SK-N-SH (cell line): ENCODE measurements around the gene VKORC1L1. TPM values are rescaled to one million over a fixed set of nuclear protein-coding genes. Genes with fewer than 3 reads are reported as not detected.

Experiments
- CTCF ChIA-PET: fragments of 300-600, 350-600 bp; formaldehyde crosslinking; extraction: SDS; loops from one replicate; lab custom pipeline; 2021; lab: Yijun Ruan, JAX
- POLR2A ChIA-PET: fragments of 350-600 bp; sonication (Branson Sonifier 250); formaldehyde crosslinking; extraction: SDS; loops from one replicate; lab custom pipeline; 2020; ENCODE audit warnings: antibody characterized with exemption, inconsistent platforms; lab: Yijun Ruan, JAX
- DNase-seq: peaks from one replicate; pipeline ENCODE4 v3.0.0; 2012
- H2AFZ ChIP-seq: fragments of 200-600 bp; sonication (generic); 2 replicates; pipeline ENCODE4 v1.8.1; 2016; ENCODE audit warnings: antibody characterized with exemption, mild to moderate bottlenecking, low read depth
- H3F3A ChIP-seq: fragments of 200-600 bp; sonication (generic); replicated peaks from 2 replicates; pipeline ENCODE3; 2016; ENCODE audit warnings: antibody characterized with exemption, mild to moderate bottlenecking; ENCODE audit not compliant: insufficient read depth
- H3K27ac ChIP-seq, 2 experiments: fragments of 200-500 bp in 1 of 2; fragments of 200-600 bp in 1 of 2; sonication (Bioruptor generic) in 1 of 2; sonication (generic), shearing (Covaris generic) in 1 of 2; 2 replicates each; pipeline versions ENCODE4 v1.5.1 to v1.6.1; 2014 to 2016; ENCODE audit warnings: low read depth in 2 of 2, inconsistent platforms in 1 of 2, low read length in 1 of 2, mild to moderate bottlenecking in 1 of 2, mixed read lengths in 1 of 2
- H3K27me3 ChIP-seq: fragments of 200-600 bp; sonication (generic), shearing (Covaris generic); 2 replicates; pipeline ENCODE4 v1.6.1; 2016; ENCODE audit warnings: mixed run types; ENCODE audit not compliant: insufficient read depth
- H3K36me3 ChIP-seq, 2 experiments: fragments of 200-500 bp in 1 of 2; fragments of 200-600 bp in 1 of 2; sonication (Bioruptor generic) in 1 of 2; sonication (generic) in 1 of 2; replicated peaks in 1 of 2; 2 replicates each; pipeline versions ENCODE3 to v1.5.1; 2014 to 2016; ENCODE audit warnings: low read length in 1 of 2, mild to moderate bottlenecking in 1 of 2; ENCODE audit not compliant: insufficient read depth in 2 of 2, control insufficient read depth in 1 of 2
- H3K4me1 ChIP-seq, 2 experiments: fragments of 200-500 bp in 1 of 2; fragments of 200-600 bp in 1 of 2; sonication (Bioruptor generic) in 1 of 2; sonication (generic), shearing (Covaris generic) in 1 of 2; 2 replicates each; pipeline versions ENCODE4 v1.5.1 to v1.6.1; 2014 to 2016; ENCODE audit warnings: low read depth in 1 of 2, low read length in 1 of 2, mixed run types in 1 of 2; ENCODE audit not compliant: insufficient read depth in 2 of 2, control insufficient read depth in 1 of 2
- H3K4me2 ChIP-seq: fragments of 200-600 bp; sonication (generic), shearing (Covaris generic); 2 replicates; pipeline ENCODE4 v1.6.1; 2017; ENCODE audit warnings: mixed run types
- H3K4me3 ChIP-seq, 2 experiments: fragments of 200-500 bp in 1 of 2; fragments of 200-600 bp in 1 of 2; sonication (Bioruptor generic) in 1 of 2; sonication (generic), shearing (Covaris generic) in 1 of 2; 2 replicates each; pipeline versions ENCODE4 v1.5.1 to v1.8.1; 2014 to 2016; ENCODE audit warnings: low read depth in 2 of 2, inconsistent platforms in 1 of 2, low read length in 1 of 2, mild to moderate bottlenecking in 1 of 2, mixed read lengths in 1 of 2, moderate library complexity in 1 of 2
- H3K79me2 ChIP-seq: fragments of 200-600 bp; sonication (generic); 2 replicates; pipeline ENCODE4 v1.8.1; 2017; ENCODE audit warnings: mild to moderate bottlenecking; ENCODE audit not compliant: insufficient read depth
- H3K9ac ChIP-seq: fragments of 200-600 bp; sonication (generic); 2 replicates; pipeline ENCODE4 v1.6.1; 2017; ENCODE audit warnings: mixed run types
- H3K9me2 ChIP-seq: fragments of 200-600 bp; sonication (generic); 2 replicates; pipeline ENCODE4 v1.6.1; 2017; ENCODE audit warnings: mixed run types
- H3K9me3 ChIP-seq: fragments of 200-600 bp; sonication (generic); 2 replicates; pipeline ENCODE4 v1.6.1; 2017; ENCODE audit warnings: mixed run types, mild to moderate bottlenecking, moderate library complexity
- H4K20me1 ChIP-seq: fragments of 200-600 bp; sonication (generic); 2 replicates; pipeline ENCODE4 v1.6.1; 2017; ENCODE audit warnings: mild to moderate bottlenecking, mixed run types; ENCODE audit not compliant: insufficient read depth
- CHD2 ChIP-seq: fragments of 150-350 bp; IDR thresholded peaks from 2 replicates; pipeline ENCODE4 v1.6.1; 2018; ENCODE audit warnings: low read length; ENCODE audit not compliant: partially characterized antibody
- ELF1 ChIP-seq: IDR thresholded peaks from 2 replicates; pipeline ENCODE4 v1.4.0; 2012
- FOSL2 ChIP-seq: IDR thresholded peaks from 2 replicates; pipeline ENCODE4 v1.4.0; 2012; ENCODE audit warnings: low read depth, mild to moderate bottlenecking, moderate library complexity, borderline replicate concordance
- FOXM1 ChIP-seq: IDR thresholded peaks from 2 replicates; pipeline ENCODE4 v1.4.0; 2012; ENCODE audit warnings: low read depth, mild to moderate bottlenecking
- GATA2 ChIP-seq: sonication (generic); formaldehyde crosslinking; IDR thresholded peaks from 2 replicates; pipeline ENCODE4 v1.5.0; 2020; ENCODE audit warnings: mild to moderate bottlenecking, missing genetic modification reagents
- JUND ChIP-seq: IDR thresholded peaks from 2 replicates; pipeline ENCODE4 v1.4.0; 2012
- MEF2A ChIP-seq: IDR thresholded peaks from 2 replicates; pipeline ENCODE4 v1.4.0; 2012; ENCODE audit warnings: low read depth, borderline replicate concordance
- MXI1 ChIP-seq: IDR thresholded peaks from 2 replicates; pipeline ENCODE4 v1.6.1; 2012; ENCODE audit warnings: mild to moderate bottlenecking, low read depth, low read length, improper control_type of control experiment
- POLR2AphosphoS5 ChIP-seq: IDR thresholded peaks from 2 replicates; pipeline ENCODE4 v1.6.1; 2012; ENCODE audit warnings: low read depth, low read length
- RXRA ChIP-seq: IDR thresholded peaks from 2 replicates; pipeline ENCODE4 v1.4.0; 2012; ENCODE audit warnings: low read depth, mild to moderate bottlenecking, borderline replicate concordance
- SIN3A ChIP-seq: IDR thresholded peaks from 2 replicates; pipeline ENCODE4 v1.6.1; 2012; ENCODE audit warnings: low read depth, mild to moderate bottlenecking, low read length, moderate library complexity, borderline replicate concordance
- SMC3 ChIP-seq: IDR thresholded peaks from 2 replicates; pipeline ENCODE4 v1.6.1; 2012; ENCODE audit warnings: low read depth, low read length, improper control_type of control experiment
- TAF1 ChIP-seq: IDR thresholded peaks from 2 replicates; pipeline ENCODE4 v1.6.1; 2012; ENCODE audit warnings: low read depth, mild to moderate bottlenecking, low read length, moderate library complexity, borderline replicate concordance
- TCF12 ChIP-seq: IDR thresholded peaks from 2 replicates; pipeline ENCODE4 v1.4.0; 2012
- TEAD4 ChIP-seq: IDR thresholded peaks from 2 replicates; pipeline ENCODE4 v1.4.0; 2012; ENCODE audit warnings: mild to moderate bottlenecking, borderline replicate concordance; ENCODE audit not compliant: insufficient read depth
- YY1 ChIP-seq: IDR thresholded peaks from 2 replicates; pipeline ENCODE4 v1.4.0; 2012; ENCODE audit warnings: low read depth, mild to moderate bottlenecking
- WGBS: methylation state at CpG from one replicate; pipeline ENCODE4 v1.1.6; 2017; ENCODE audit warnings: low lambda C conversion rate; 5-methylcytosine and 5-hydroxymethylcytosine counted together
- polyA plus RNA-seq, 3 experiments: library from polyadenylated mRNA; depleted of rRNA; stranded (reverse); fragments of >200 nt; gene quantifications; 2 replicates each; pipeline ENCODE4 v1.2.3, GENCODE V29; 2012
- TF ChIP-seq, protein P1 (sequence below): fragments of 150-350 bp; IDR thresholded peaks from 2 replicates; pipeline ENCODE4 v1.6.1; 2017; ENCODE audit warnings: antibody characterized with exemption, low read length, low read depth, borderline replicate concordance
- TF ChIP-seq, protein P2 (sequence below): IDR thresholded peaks from 2 replicates; pipeline ENCODE4 v1.4.0; 2012; ENCODE audit warnings: low read depth
- TF ChIP-seq, protein P3 (sequence below): IDR thresholded peaks from 2 replicates; pipeline ENCODE4; 2012
- TF ChIP-seq, protein P4 (sequence below): IDR thresholded peaks from 2 replicates; pipeline ENCODE4 v1.6.1; 2012; ENCODE audit warnings: mild to moderate bottlenecking, low read depth, low read length, moderate library complexity
- TF ChIP-seq, protein P5 (sequence below): IDR thresholded peaks from 2 replicates; pipeline ENCODE4 v1.4.0; 2012; ENCODE audit warnings: low read depth, borderline replicate concordance

Gene VKORC1L1
- polyA plus RNA-seq, 1 of the 3 experiments (the other 2 are of a cell fraction), result 14.7 TPM

DNA sequence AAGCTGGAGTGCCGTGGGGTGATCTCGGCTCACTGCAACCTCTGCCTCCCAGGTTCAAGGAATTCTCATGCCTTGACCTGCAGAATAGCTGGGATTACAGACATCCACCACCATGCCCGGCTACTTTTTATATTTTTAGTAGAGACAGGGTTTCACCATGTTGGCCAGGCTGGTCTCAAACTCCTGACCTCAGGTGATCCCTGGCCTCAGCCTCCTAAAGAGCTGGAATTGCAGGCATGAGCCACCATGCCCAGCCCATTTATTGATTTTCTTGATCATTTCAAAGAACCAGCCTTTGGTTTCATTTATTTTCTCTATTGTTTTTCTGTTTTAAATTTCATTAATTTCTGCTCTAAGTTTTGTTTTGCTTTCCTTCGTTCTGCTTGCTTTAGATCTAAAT is 58.8 kb downstream of the VKORC1L1 start (continued):
- TF ChIP-seq, protein P1, sequence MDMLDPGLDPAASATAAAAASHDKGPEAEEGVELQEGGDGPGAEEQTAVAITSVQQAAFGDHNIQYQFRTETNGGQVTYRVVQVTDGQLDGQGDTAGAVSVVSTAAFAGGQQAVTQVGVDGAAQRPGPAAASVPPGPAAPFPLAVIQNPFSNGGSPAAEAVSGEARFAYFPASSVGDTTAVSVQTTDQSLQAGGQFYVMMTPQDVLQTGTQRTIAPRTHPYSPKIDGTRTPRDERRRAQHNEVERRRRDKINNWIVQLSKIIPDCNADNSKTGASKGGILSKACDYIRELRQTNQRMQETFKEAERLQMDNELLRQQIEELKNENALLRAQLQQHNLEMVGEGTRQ, result no peak
- no peak for TF ChIP-seq TCF12
- TF ChIP-seq SIN3A, result no peak
- no peak for TF ChIP-seq JUND
- TF ChIP-seq FOXM1, result no peak
- TF ChIP-seq, protein P2, sequence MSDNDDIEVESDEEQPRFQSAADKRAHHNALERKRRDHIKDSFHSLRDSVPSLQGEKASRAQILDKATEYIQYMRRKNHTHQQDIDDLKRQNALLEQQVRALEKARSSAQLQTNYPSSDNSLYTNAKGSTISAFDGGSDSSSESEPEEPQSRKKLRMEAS, result no peak
- TF ChIP-seq TAF1, result no peak
- TF ChIP-seq GATA2 (CRISPR knock-in tag), result no peak
- TF ChIP-seq, protein P3, sequence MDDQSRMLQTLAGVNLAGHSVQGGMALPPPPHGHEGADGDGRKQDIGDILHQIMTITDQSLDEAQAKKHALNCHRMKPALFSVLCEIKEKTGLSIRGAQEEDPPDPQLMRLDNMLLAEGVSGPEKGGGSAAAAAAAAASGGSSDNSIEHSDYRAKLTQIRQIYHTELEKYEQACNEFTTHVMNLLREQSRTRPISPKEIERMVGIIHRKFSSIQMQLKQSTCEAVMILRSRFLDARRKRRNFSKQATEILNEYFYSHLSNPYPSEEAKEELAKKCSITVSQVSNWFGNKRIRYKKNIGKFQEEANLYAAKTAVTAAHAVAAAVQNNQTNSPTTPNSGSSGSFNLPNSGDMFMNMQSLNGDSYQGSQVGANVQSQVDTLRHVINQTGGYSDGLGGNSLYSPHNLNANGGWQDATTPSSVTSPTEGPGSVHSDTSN, result no peak

DNA sequence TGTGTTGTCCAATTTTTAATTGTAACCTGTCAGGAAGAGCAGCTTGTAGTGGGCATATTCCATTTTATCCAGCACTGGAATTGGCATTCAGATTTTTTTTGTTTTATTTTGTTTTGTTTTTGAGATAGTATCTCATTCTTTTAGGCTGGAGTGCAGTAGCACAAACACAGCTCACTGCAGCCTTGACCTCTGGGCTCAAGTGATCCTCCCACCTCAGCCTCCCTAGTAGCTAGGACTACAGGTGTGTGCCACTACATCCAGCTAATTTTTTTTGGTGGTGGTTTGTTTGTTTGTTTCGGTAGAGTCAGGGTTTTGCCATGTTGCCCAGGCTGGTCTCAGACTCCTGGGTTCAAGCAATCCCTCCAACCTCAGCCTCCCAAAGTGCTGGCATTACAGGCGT is 64.4 kb downstream of the VKORC1L1 start:
- WGBS, result 95% methylated on average over 2 of the region's 2 CpGs
- no peaks in the 10 kb centered on the region for H3K9me2 ChIP-seq
- no peaks in the 10 kb centered on the region for H3K9me3 ChIP-seq
- H3K9ac ChIP-seq, result no peak overlapping the region
- H4K20me1 ChIP-seq, result no peaks in the 10 kb centered on the region
- no peak overlapping the region for H3K4me3 ChIP-seq
- H3F3A ChIP-seq, result no peaks in the 10 kb centered on the region
- ChIA-PET POLR2A (no interaction called here), CTCF (no interaction called here)
- peaks cover 0 to 10% of the 10 kb centered on the region in 2 experiments; a peak in 1 of 4 replicates for H3K4me1 ChIP-seq
- DNase-seq, result no peak
- H3K4me2 ChIP-seq, result no peak overlapping the region
- peaks cover 0 to 3% of the 10 kb centered on the region in 2 experiments for H3K36me3 ChIP-seq
- H2AFZ ChIP-seq, result no peak overlapping the region
- H3K79me2 ChIP-seq, result peaks cover 83% of the 10 kb centered on the region
- TF ChIP-seq, protein P4, sequence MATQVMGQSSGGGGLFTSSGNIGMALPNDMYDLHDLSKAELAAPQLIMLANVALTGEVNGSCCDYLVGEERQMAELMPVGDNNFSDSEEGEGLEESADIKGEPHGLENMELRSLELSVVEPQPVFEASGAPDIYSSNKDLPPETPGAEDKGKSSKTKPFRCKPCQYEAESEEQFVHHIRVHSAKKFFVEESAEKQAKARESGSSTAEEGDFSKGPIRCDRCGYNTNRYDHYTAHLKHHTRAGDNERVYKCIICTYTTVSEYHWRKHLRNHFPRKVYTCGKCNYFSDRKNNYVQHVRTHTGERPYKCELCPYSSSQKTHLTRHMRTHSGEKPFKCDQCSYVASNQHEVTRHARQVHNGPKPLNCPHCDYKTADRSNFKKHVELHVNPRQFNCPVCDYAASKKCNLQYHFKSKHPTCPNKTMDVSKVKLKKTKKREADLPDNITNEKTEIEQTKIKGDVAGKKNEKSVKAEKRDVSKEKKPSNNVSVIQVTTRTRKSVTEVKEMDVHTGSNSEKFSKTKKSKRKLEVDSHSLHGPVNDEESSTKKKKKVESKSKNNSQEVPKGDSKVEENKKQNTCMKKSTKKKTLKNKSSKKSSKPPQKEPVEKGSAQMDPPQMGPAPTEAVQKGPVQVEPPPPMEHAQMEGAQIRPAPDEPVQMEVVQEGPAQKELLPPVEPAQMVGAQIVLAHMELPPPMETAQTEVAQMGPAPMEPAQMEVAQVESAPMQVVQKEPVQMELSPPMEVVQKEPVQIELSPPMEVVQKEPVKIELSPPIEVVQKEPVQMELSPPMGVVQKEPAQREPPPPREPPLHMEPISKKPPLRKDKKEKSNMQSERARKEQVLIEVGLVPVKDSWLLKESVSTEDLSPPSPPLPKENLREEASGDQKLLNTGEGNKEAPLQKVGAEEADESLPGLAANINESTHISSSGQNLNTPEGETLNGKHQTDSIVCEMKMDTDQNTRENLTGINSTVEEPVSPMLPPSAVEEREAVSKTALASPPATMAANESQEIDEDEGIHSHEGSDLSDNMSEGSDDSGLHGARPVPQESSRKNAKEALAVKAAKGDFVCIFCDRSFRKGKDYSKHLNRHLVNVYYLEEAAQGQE, result no peak
- TF ChIP-seq YY1 (no peak), POLR2AphosphoS5 (no peak), ELF1 (no peak), TEAD4 (no peak), MEF2A (no peak), SIN3A (no peak), SMC3 (no peak), TCF12 (no peak), RXRA (no peak), FOSL2 (no peak), MXI1 (no peak), FOXM1 (no peak), CHD2 (no peak), JUND (no peak)
- TF ChIP-seq, protein P3, result no peak
- TF ChIP-seq, protein P2, result no peak
- TF ChIP-seq, protein P5, sequence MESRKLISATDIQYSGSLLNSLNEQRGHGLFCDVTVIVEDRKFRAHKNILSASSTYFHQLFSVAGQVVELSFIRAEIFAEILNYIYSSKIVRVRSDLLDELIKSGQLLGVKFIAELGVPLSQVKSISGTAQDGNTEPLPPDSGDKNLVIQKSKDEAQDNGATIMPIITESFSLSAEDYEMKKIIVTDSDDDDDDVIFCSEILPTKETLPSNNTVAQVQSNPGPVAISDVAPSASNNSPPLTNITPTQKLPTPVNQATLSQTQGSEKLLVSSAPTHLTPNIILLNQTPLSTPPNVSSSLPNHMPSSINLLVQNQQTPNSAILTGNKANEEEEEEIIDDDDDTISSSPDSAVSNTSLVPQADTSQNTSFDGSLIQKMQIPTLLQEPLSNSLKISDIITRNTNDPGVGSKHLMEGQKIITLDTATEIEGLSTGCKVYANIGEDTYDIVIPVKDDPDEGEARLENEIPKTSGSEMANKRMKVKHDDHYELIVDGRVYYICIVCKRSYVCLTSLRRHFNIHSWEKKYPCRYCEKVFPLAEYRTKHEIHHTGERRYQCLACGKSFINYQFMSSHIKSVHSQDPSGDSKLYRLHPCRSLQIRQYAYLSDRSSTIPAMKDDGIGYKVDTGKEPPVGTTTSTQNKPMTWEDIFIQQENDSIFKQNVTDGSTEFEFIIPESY, result no peak
- H3K27ac ChIP-seq, result no peak overlapping the region
- H3K27me3 ChIP-seq, result no peaks in the 10 kb centered on the region
